GM13977 (cell line): ENCODE results near the gene LTBP1.
A peak's percentile ranks its signal among the peaks of the same experiment; 100 is the strongest.

ENCODE experiments used
- DNase-seq: peaks from one replicate; pipeline ENCODE4 v3.0.0; 2012; ENCODE audit warnings: low spot score
- in situ Hi-C: fragments of 300-500 bp; cut with MboI; formaldehyde crosslinking; loops from one replicate; pipeline ENCODE4 v1.12.0; 2022; ENCODE audit warnings: low sequenced_read_pairs, low pct_unique_long_range_greater_than_20kb, mixed read lengths, inconsistent platforms; ENCODE audit not compliant: unreplicated experiment
- TF ChIP-seq, protein P1 (sequence below): IDR thresholded peaks from 2 replicates; pipeline ENCODE4 v1.5.1; 2012; ENCODE audit warnings: mild to moderate bottlenecking, control low read depth; ENCODE audit not compliant: insufficient read depth; ENCODE audit errors: extremely low read depth, missing control alignments

LTBP1 gene

GRCh38 chr2:33190393-33190937 lies 243.7 kb downstream of the LTBP1 start:
- in situ Hi-C loops: no loop called here

DNA sequence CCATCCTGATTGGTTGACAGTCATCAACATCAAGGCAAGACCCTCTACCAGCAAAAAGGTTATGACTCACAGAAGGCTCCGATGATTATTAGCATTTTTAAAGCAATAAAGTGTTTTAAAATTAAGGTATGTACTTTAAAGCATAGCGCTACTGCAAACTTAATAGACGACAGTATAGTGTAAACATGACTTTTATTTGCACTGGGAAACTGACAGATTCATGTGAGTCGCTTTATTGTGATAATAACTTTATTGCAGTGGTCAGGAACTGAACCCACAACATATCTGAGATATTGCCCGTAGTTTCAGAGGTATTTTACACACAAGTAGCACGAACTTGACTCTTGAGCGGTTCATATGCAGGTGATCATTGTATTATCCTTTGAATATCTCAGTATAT lies 249.1 kb downstream of the LTBP1 start:
- in situ Hi-C loops: no loop called here
- TF ChIP-seq, protein P1, sequence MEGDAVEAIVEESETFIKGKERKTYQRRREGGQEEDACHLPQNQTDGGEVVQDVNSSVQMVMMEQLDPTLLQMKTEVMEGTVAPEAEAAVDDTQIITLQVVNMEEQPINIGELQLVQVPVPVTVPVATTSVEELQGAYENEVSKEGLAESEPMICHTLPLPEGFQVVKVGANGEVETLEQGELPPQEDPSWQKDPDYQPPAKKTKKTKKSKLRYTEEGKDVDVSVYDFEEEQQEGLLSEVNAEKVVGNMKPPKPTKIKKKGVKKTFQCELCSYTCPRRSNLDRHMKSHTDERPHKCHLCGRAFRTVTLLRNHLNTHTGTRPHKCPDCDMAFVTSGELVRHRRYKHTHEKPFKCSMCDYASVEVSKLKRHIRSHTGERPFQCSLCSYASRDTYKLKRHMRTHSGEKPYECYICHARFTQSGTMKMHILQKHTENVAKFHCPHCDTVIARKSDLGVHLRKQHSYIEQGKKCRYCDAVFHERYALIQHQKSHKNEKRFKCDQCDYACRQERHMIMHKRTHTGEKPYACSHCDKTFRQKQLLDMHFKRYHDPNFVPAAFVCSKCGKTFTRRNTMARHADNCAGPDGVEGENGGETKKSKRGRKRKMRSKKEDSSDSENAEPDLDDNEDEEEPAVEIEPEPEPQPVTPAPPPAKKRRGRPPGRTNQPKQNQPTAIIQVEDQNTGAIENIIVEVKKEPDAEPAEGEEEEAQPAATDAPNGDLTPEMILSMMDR: no peak

More at GRCh38 chr2:33190393-33190937, 243.7 kb downstream of the LTBP1 start:
- DNase-seq: no peak
- TF ChIP-seq, protein P1: no peak

GRCh38 chr2:33196700-33197099 lies 249.9 kb downstream of the LTBP1 start:
- TF ChIP-seq, protein P1: no peak
- in situ Hi-C loops: no loop called here
- no peak for DNase-seq

More for the DNA sequence above, 249.1 kb downstream of the LTBP1 start:
- DNase-seq: no peak

DNA sequence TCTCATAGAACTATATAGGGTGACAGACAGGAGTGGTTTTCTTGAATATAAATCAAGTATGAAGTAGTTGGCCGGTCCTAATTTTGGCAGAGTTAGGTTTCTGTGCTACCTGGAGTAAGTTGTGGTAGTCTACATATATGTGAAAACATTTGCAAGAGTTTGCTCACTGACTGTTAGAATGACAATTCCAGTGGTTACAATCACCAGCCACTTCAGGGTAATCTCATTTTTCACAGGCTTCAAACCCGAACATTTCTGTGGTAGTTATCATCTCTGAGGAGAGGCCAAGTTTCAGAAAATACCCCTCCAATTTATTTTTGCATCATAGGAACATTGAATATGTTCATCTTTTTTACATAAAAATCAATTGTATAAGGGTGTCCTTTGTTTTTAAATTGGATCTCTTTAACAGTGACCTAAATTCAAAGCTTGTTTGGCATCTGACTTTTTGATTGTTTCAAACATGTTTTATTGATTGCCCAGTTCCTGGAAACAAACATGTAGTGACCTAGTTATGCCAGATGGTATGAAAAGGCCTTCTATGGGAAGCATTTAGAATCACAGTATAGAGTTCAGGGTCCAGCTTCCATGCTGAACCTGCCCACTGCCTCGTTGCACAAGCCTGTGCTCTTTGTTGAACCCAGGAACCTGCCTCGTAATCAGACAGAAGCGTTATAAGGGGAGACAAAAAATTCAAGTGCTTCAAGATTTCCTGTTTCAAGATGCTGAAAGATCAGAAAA lies 250.6 kb downstream of the LTBP1 start:
- DNase-seq: no peak
- in situ Hi-C loops: no loop called here
- TF ChIP-seq, protein P1: no peak

GRCh38 chr2:33202641-33203522 lies 256.1 kb downstream of the LTBP1 start:
- TF ChIP-seq, protein P1: no peak
- no peak for DNase-seq
- in situ Hi-C loops: no loop called here

- TF ChIP-seq, protein P1: no peak
- in situ Hi-C loops: no loop called here
Measured at GRCh38 chr2:33204945-33205344, 258.2 kb downstream of the LTBP1 start.

More at GRCh38 chr2:33204945-33205344, 258.2 kb downstream of the LTBP1 start:
- peak; percentile 13 for DNase-seq
